ENCODE measurements around the gene ZNF79.

- no peak for TF ChIP-seq CTCF (IDR thresholded peaks at IDR 0.05; ENCODE audit: insufficient read depth, low read length, poor library complexity, severe bottlenecking)
- no peak for TF ChIP-seq EZH2phosphoT487 (conservative IDR thresholded peaks at IDR 0.05; ENCODE audit: low read length)
These were observed 26.8 kb downstream of the ZNF79 start, which contains the start of the genes LRSAM1 and RPL12 for GRCh38 chr9:127450830-127451607.
